SK-N-SH (cell line): ENCODE results near the gene PDGFC. TPM values are rescaled to one million over a fixed set of nuclear protein-coding genes. Genes with fewer than 3 reads are reported as not detected.

ENCODE experiments used
- CHD2 ChIP-seq: fragments of 150-350 bp; IDR thresholded peaks from 2 replicates; pipeline ENCODE4 v1.6.1; 2018; ENCODE audit warnings: low read length; ENCODE audit not compliant: partially characterized antibody
- CTCF ChIP-seq: fragments of 200-600 bp; sonication (generic); IDR thresholded peaks from 2 replicates; pipeline ENCODE4 v1.6.1; 2017; ENCODE audit warnings: antibody characterized with exemption, mild to moderate bottlenecking, moderate library complexity
- EP300 ChIP-seq, 2 experiments: IDR thresholded peaks; 2 replicates each; pipeline versions ENCODE4 v1.4.0 to v1.6.1; 2012; ENCODE audit warnings: borderline replicate concordance in 1 of 2, low read depth in 1 of 2, low read length in 1 of 2
- EZH2phosphoT487 ChIP-seq: fragments of 200-600 bp; sonication (generic); IDR thresholded peaks from 2 replicates; pipeline ENCODE4 v1.6.1; 2017; ENCODE audit warnings: low read depth, mixed run types, mild to moderate bottlenecking, antibody characterized with exemption, moderate library complexity, borderline replicate concordance
- FOSL2 ChIP-seq: IDR thresholded peaks from 2 replicates; pipeline ENCODE4 v1.4.0; 2012; ENCODE audit warnings: low read depth, mild to moderate bottlenecking, moderate library complexity, borderline replicate concordance
- FOXJ3 ChIP-seq: sonication (generic); formaldehyde crosslinking; IDR thresholded peaks from 2 replicates; pipeline ENCODE4 v1.5.1; 2020; ENCODE audit warnings: mild to moderate bottlenecking, missing genetic modification reagents
- FOXM1 ChIP-seq: IDR thresholded peaks from 2 replicates; pipeline ENCODE4 v1.4.0; 2012; ENCODE audit warnings: low read depth, mild to moderate bottlenecking
- GATA2 ChIP-seq: sonication (generic); formaldehyde crosslinking; IDR thresholded peaks from 2 replicates; pipeline ENCODE4 v1.5.0; 2020; ENCODE audit warnings: mild to moderate bottlenecking, missing genetic modification reagents
- IRF3 ChIP-seq: fragments of 150-350 bp; IDR thresholded peaks from 2 replicates; pipeline ENCODE4 v1.6.1; 2016; ENCODE audit warnings: mild to moderate bottlenecking, low read depth, low read length
- JUND ChIP-seq: IDR thresholded peaks from 2 replicates; pipeline ENCODE4 v1.4.0; 2012
- MXI1 ChIP-seq: IDR thresholded peaks from 2 replicates; pipeline ENCODE4 v1.6.1; 2012; ENCODE audit warnings: mild to moderate bottlenecking, low read depth, low read length, improper control_type of control experiment
- NRF1 ChIP-seq: IDR thresholded peaks from 2 replicates; pipeline ENCODE4 v1.6.1; 2012; ENCODE audit warnings: low read depth, mild to moderate bottlenecking, low read length
- POLR2AphosphoS5 ChIP-seq: IDR thresholded peaks from 2 replicates; pipeline ENCODE4 v1.6.1; 2012; ENCODE audit warnings: low read depth, low read length
- RCOR1 ChIP-seq: fragments of 150-350 bp; IDR thresholded peaks from 2 replicates; pipeline ENCODE4 v1.6.1; 2017; ENCODE audit warnings: antibody characterized with exemption, low read length
- RFX5 ChIP-seq: IDR thresholded peaks from 2 replicates; pipeline ENCODE4 v1.6.1; 2012; ENCODE audit warnings: mild to moderate bottlenecking, improper control_type of control experiment, low read length
- RXRA ChIP-seq: IDR thresholded peaks from 2 replicates; pipeline ENCODE4 v1.4.0; 2012; ENCODE audit warnings: low read depth, mild to moderate bottlenecking, borderline replicate concordance
- SIN3A ChIP-seq: IDR thresholded peaks from 2 replicates; pipeline ENCODE4 v1.6.1; 2012; ENCODE audit warnings: low read depth, mild to moderate bottlenecking, low read length, moderate library complexity, borderline replicate concordance
- SMC3 ChIP-seq: IDR thresholded peaks from 2 replicates; pipeline ENCODE4 v1.6.1; 2012; ENCODE audit warnings: low read depth, low read length, improper control_type of control experiment
- TAF1 ChIP-seq: IDR thresholded peaks from 2 replicates; pipeline ENCODE4 v1.6.1; 2012; ENCODE audit warnings: low read depth, mild to moderate bottlenecking, low read length, moderate library complexity, borderline replicate concordance
- TCF12 ChIP-seq: IDR thresholded peaks from 2 replicates; pipeline ENCODE4 v1.4.0; 2012
- USF1 ChIP-seq: IDR thresholded peaks from 2 replicates; pipeline ENCODE4 v1.4.0; 2012; ENCODE audit warnings: low read depth, borderline replicate concordance
- USF2 ChIP-seq: fragments of 150-350 bp; IDR thresholded peaks from 2 replicates; pipeline ENCODE4 v1.6.1; 2017; ENCODE audit warnings: antibody characterized with exemption, low read length, low read depth, borderline replicate concordance
- YY1 ChIP-seq: IDR thresholded peaks from 2 replicates; pipeline ENCODE4 v1.4.0; 2012; ENCODE audit warnings: low read depth, mild to moderate bottlenecking
- ZBTB33 ChIP-seq: IDR thresholded peaks from 2 replicates; pipeline ENCODE4 v1.4.0; 2012; ENCODE audit warnings: low read depth, borderline replicate concordance
- polyA plus RNA-seq, 3 experiments: library from polyadenylated mRNA; depleted of rRNA; stranded (reverse); fragments of >200 nt; gene quantifications; 2 replicates each; pipeline ENCODE4 v1.2.3, GENCODE V29; 2012

PDGFC gene
- polyA plus RNA-seq, 1 of the 3 experiments (the other 2 are of a cell fraction), result 29.8 TPM

GRCh38 chr4:156999175-156999517, 27.5 kb upstream of the PDGFC start (continued):
- TF ChIP-seq EZH2phosphoT487 (no peak), TCF12 (peak; percentile 90), RFX5 (no peak), RCOR1 (no peak), MXI1 (no peak), FOSL2 (peak; percentile 93), NRF1 (no peak), RXRA (peak; percentile 60; the same call in 1 of the 2 replicates), FOXJ3 (CRISPR knock-in tag) (no peak), USF1 (peak; percentile 7; the same call in 1 of the 2 replicates), SMC3 (no peak), EP300 (IDR thresholded peaks at IDR 0.05; ENCODE audit: borderline replicate concordance in 1 of 2, low read depth in 1 of 2, low read length in 1 of 2) (peak in 1 of 2 experiments; percentile 90; a peak in 2 of 4 replicates), TAF1 (no peak; the same call in 1 of the 2 replicates), SIN3A (no peak; the same call in 1 of the 2 replicates), JUND (peak; percentile 98), POLR2AphosphoS5 (peak; percentile 64; the same call in 1 of the 2 replicates), ZBTB33 (0 out of 2 replicates have a peak, but pooled peaks have one; percentile 48), IRF3 (no peak), CHD2 (no peak), YY1 (no peak), USF2 (no peak), CTCF (no peak), FOXM1 (0 out of 2 replicates have a peak, but pooled peaks have one; percentile 17), GATA2 (CRISPR knock-in tag) (no peak)
